Measurements from ENCODE around the gene YBX3. TPM values are rescaled to one million over a fixed set of nuclear protein-coding genes. Genes with fewer than 3 reads are reported as not detected.

Gene YBX3
- total RNA-seq, 1 donor from 2014 or later = 334 TPM

DNA sequence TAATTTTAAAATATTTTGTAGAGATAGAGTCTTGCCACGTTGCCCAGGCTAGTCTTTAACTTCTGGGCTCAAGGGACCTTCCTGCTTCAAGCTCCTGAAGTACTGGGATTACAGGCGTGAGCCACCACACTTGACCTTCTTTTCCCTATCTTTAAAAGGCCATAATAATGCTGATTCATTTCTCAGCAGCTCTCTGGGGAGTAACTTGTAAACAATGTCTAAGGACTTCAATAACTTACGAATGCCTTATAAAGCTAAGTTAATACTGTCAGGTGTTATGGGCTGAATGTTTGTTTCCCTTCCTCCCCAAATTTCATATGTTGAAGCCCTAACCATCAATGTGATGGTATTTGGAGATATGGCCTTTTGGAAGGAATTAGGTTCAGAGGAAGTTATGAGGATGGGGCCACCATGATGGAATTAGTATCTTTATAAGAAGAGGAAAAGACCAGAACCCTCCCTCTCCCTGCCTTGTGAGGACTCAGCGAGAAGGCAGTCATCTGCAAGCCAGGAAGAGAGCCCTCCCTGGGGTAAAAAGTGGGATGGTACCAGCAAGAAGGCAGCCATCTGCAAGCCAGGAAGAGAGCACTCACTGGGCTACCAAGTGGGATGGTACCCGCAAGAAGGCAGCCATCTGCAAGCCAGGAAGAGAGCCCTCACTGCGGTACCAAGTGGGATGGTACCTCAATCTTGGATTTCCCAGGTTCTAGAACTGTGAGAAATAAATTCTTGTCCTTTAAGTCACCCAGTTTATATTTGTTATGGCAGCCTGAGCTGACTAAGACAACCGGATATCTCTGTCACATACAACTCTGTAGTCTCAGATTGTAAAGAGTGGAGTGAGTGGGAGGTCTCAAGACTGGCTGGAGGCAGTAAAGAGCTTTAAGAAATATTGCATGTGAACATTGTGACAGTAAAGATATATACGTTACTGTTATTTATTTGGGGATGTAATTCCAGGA is 16.3 kb upstream of the YBX3 start:
- Mint-ChIP-seq H3K36me3 (ENCODE audit: unreplicated experiment) (no peaks in the 10 kb centered on the region), H3K27me3 (ENCODE audit: unreplicated experiment) (peaks cover 31% of the 10 kb centered on the region), H3K9me3 (ENCODE audit: unreplicated experiment) (no peaks in the 10 kb centered on the region), H3K4me1 (ENCODE audit: unreplicated experiment) (no peaks in the 10 kb centered on the region), H3K4me3 (ENCODE audit: unreplicated experiment) (no peak overlapping the region), H3K27ac (ENCODE audit: unreplicated experiment) (no peak overlapping the region)
- TF ChIP-seq, protein P1, sequence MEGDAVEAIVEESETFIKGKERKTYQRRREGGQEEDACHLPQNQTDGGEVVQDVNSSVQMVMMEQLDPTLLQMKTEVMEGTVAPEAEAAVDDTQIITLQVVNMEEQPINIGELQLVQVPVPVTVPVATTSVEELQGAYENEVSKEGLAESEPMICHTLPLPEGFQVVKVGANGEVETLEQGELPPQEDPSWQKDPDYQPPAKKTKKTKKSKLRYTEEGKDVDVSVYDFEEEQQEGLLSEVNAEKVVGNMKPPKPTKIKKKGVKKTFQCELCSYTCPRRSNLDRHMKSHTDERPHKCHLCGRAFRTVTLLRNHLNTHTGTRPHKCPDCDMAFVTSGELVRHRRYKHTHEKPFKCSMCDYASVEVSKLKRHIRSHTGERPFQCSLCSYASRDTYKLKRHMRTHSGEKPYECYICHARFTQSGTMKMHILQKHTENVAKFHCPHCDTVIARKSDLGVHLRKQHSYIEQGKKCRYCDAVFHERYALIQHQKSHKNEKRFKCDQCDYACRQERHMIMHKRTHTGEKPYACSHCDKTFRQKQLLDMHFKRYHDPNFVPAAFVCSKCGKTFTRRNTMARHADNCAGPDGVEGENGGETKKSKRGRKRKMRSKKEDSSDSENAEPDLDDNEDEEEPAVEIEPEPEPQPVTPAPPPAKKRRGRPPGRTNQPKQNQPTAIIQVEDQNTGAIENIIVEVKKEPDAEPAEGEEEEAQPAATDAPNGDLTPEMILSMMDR (IDR thresholded peaks at IDR 0.05) = no peak
- DNase-seq (ENCODE audit: extremely low spot score, unreplicated experiment) = no peak

DNA sequence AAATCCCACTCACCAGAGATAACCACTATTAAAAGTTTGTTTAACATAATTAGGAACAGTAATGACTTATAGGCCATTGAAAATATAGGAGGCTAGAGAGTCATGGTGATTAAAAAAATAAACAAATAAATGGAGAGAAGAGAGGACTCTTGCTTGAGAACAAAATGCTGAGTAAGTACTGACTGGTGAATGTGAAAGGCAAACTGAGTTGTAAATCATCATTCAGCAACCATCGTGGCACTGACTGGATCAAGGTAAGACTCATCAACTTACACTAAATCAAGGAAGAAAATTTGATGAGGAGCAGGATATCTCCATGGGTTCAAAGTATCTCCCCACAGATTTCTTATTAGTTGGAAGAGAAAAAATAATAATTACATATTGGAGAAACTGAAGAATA is 14.1 kb upstream of the YBX3 start:
- no peaks in the 10 kb centered on the region for H3K9me3 Mint-ChIP-seq (ENCODE audit: unreplicated experiment)
- no peak overlapping the region for H3K4me3 Mint-ChIP-seq (ENCODE audit: unreplicated experiment)
- no peak overlapping the region for H3K27ac Mint-ChIP-seq (ENCODE audit: unreplicated experiment)
- DNase-seq (ENCODE audit: extremely low spot score, unreplicated experiment) = no peak
- H3K4me1 Mint-ChIP-seq (ENCODE audit: unreplicated experiment) = no peaks in the 10 kb centered on the region
- no peaks in the 10 kb centered on the region for H3K36me3 Mint-ChIP-seq (ENCODE audit: unreplicated experiment)
- H3K27me3 Mint-ChIP-seq (ENCODE audit: unreplicated experiment) = peaks cover 25% of the 10 kb centered on the region
- TF ChIP-seq, protein P1 (IDR thresholded peaks at IDR 0.05) = no peak

DNA sequence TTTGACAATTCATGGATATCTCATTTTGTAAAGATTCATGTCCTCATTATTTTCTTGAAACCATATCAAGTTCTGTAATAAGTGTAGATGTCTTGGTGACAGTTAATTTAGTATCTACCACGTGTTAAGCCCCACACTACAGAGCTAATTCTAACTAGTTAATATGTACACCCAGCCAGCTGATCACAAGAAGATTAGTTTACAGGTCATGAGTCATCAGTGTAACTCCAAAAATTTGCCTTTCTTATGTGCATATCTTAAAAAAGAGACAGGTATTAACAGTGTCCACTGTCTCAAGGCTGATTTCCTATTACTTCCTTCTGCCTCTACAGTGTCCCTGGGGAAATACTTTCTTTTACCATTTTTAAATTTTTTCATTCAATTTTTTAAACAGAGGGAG is 13.3 kb upstream of the YBX3 start:
- no peak for DNase-seq (ENCODE audit: extremely low spot score, unreplicated experiment)
- H3K9me3 Mint-ChIP-seq (ENCODE audit: unreplicated experiment) = no peaks in the 10 kb centered on the region
- TF ChIP-seq, protein P1 (IDR thresholded peaks at IDR 0.05) = no peak
- H3K27me3 Mint-ChIP-seq (ENCODE audit: unreplicated experiment) = peaks cover 30% of the 10 kb centered on the region
- no peaks in the 10 kb centered on the region for H3K4me1 Mint-ChIP-seq (ENCODE audit: unreplicated experiment)
- no peak overlapping the region for H3K4me3 Mint-ChIP-seq (ENCODE audit: unreplicated experiment)
- H3K36me3 Mint-ChIP-seq (ENCODE audit: unreplicated experiment) = no peaks in the 10 kb centered on the region
- H3K27ac Mint-ChIP-seq (ENCODE audit: unreplicated experiment) = no peak overlapping the region

DNA sequence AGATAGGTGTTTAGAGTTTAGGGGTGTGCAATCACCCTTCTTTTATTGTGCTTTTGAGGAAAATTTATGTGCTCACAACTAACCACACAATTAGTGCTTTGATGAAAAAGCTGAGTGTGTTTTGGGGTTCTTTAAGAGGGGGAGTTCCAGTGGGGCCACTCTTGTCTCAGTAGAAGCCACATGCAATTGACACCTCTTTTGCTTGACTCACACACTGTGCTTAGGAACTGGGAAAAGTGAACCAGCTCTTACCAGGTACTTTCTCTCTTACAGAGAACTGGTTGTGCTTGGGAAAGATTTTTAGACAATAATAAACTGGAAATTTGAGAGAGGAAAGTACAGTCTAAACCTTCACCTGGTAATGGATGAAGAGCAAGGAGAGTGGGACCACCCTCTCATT is 12.3 kb upstream of the YBX3 start:
- H3K4me3 Mint-ChIP-seq (ENCODE audit: unreplicated experiment) = no peak overlapping the region
- no peaks in the 10 kb centered on the region for H3K36me3 Mint-ChIP-seq (ENCODE audit: unreplicated experiment)
- H3K4me1 Mint-ChIP-seq (ENCODE audit: unreplicated experiment) = no peaks in the 10 kb centered on the region
- no peak overlapping the region for H3K27ac Mint-ChIP-seq (ENCODE audit: unreplicated experiment)
- H3K9me3 Mint-ChIP-seq (ENCODE audit: unreplicated experiment) = no peaks in the 10 kb centered on the region
- peaks cover 27% of the 10 kb centered on the region for H3K27me3 Mint-ChIP-seq (ENCODE audit: unreplicated experiment)
- TF ChIP-seq, protein P1 (IDR thresholded peaks at IDR 0.05) = no peak
- no peak for DNase-seq (ENCODE audit: extremely low spot score, unreplicated experiment)

DNA sequence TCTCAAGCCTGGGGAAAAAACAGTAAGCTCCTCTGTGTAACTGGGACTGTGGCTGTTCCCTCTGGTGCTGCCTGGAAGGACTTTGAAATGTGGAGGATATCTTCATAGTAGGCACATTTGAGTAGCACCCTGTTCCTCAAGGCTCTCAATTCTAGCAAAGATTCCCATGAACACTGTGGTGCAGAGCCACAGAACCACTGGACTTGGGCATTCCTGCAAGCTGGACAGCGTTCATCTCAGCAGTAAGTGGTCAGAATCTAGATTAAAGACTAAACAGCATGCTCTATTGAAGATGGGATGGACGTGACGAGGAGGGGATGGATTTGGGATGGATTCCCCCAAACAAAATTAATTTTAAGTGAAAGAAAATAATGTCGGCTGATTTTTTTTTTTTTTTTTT is 9.4 kb upstream of the YBX3 start:
- Mint-ChIP-seq H3K4me1 (ENCODE audit: unreplicated experiment) (no peaks in the 10 kb centered on the region), H3K4me3 (ENCODE audit: unreplicated experiment) (no peak overlapping the region), H3K9me3 (ENCODE audit: unreplicated experiment) (no peaks in the 10 kb centered on the region), H3K27ac (ENCODE audit: unreplicated experiment) (no peak overlapping the region), H3K36me3 (ENCODE audit: unreplicated experiment) (no peaks in the 10 kb centered on the region), H3K27me3 (ENCODE audit: unreplicated experiment) (peaks cover 34% of the 10 kb centered on the region)
- TF ChIP-seq, protein P1 (IDR thresholded peaks at IDR 0.05) = no peak
- DNase-seq (ENCODE audit: extremely low spot score, unreplicated experiment) = no peak

All from osteocyte (in vitro differentiated cells).